Fibroblast of mammary gland (primary cell): ENCODE results near the gene LCE5A.
"Not testable (repeated sequence)": the region's sequence is repeated elsewhere in the genome, so short reads cannot be mapped to it uniquely, and the experiment has no call there.

Experiments
- DNase-seq: peaks from one replicate; pipeline ENCODE4 v3.0.0-alpha.2; 2010; ENCODE audit warnings: low read depth
- H3K4me3 ChIP-seq: 2 replicates; pipeline ENCODE4 v1.5.1; 2011; ENCODE audit warnings: low read depth, mild to moderate bottlenecking, low read length, moderate library complexity; ENCODE audit not compliant: control insufficient read depth
- CTCF ChIP-seq: conservative IDR thresholded peaks from 2 replicates; pipeline ENCODE4 v1.5.1; 2011; ENCODE audit warnings: low read depth, low read length, inconsistent platforms; ENCODE audit not compliant: control insufficient read depth, insufficient read depth

Gene LCE5A

GRCh38 chr1:152481869-152482664, 28.5 kb upstream of the LCE5A start:
- no peak for TF ChIP-seq CTCF
- no peak for DNase-seq
- H3K4me3 ChIP-seq, result no peak overlapping the region

GRCh38 chr1:152486400-152487006, 24.1 kb upstream of the LCE5A start:
- TF ChIP-seq CTCF, result peak; percentile 43
- DNase-seq, result peak; percentile 4
- H3K4me3 ChIP-seq, result no peak overlapping the region

GRCh38 chr1:152487871-152488270, 22.7 kb upstream of the LCE5A start:
- DNase-seq, result no peak
- no peak overlapping the region for H3K4me3 ChIP-seq
- TF ChIP-seq CTCF, result no peak

GRCh38 chr1:152491537-152491936, 19.1 kb upstream of the LCE5A start:
- DNase-seq, result peak; percentile 10
- not testable (repeated sequence) for H3K4me3 ChIP-seq
- TF ChIP-seq CTCF, result peak; percentile 15

GRCh38 chr1:152495066-152495675, 15.4 kb upstream of the LCE5A start:
- TF ChIP-seq CTCF, result peak; percentile 86
- H3K4me3 ChIP-seq, result no peak overlapping the region
- peak; percentile 46 for DNase-seq

- peak; percentile 26 for DNase-seq
- peak; percentile 33 for TF ChIP-seq CTCF
- no peak overlapping the region for H3K4me3 ChIP-seq
These were observed 13.3 kb upstream of the LCE5A start for GRCh38 chr1:152497273-152497672.
